ENCODE results near the gene UNC119B.

DNA sequence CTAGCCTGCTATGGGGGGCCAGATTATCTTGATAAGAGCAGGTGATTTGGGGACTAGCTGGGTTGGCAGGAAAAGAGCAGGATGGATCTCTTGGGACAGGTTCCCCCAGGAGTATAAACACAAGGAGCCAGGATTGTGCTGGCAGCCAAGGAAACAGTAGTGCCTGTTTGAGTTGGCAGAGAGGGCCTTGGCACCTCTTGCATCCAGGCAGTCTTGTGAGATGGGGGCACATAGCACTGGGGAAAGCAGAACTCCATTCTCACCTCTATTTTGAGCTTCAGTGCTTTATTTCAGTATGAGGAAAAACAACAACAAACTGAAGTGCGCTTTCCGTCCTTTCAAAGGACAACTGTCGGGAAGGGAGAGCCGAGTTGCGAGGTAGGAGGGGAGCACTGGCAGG is 9.4 kb upstream of the UNC119B start:
- TF ChIP-seq POLR2A (IDR thresholded peaks at IDR 0.05), result no peak
- TF ChIP-seq, protein P1, sequence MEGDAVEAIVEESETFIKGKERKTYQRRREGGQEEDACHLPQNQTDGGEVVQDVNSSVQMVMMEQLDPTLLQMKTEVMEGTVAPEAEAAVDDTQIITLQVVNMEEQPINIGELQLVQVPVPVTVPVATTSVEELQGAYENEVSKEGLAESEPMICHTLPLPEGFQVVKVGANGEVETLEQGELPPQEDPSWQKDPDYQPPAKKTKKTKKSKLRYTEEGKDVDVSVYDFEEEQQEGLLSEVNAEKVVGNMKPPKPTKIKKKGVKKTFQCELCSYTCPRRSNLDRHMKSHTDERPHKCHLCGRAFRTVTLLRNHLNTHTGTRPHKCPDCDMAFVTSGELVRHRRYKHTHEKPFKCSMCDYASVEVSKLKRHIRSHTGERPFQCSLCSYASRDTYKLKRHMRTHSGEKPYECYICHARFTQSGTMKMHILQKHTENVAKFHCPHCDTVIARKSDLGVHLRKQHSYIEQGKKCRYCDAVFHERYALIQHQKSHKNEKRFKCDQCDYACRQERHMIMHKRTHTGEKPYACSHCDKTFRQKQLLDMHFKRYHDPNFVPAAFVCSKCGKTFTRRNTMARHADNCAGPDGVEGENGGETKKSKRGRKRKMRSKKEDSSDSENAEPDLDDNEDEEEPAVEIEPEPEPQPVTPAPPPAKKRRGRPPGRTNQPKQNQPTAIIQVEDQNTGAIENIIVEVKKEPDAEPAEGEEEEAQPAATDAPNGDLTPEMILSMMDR (IDR thresholded peaks at IDR 0.05), result no peak
